Stomach (tissue), 4 donors: ENCODE data around the gene KY.

Source experiments
- CTCF ChIP-seq, 7 experiments: fragments of 450-650 bp in 4 of 7; fragments of 200-600 bp in 3 of 7; sonication (generic) in 3 of 7; IDR thresholded peaks; one replicate each; pipeline ENCODE4 v1.5.1; 2016 to 2019; ENCODE audit warnings: antibody characterized with exemption in 7 of 7, control low read depth in 2 of 7, mild to moderate bottlenecking in 1 of 7
- EP300 ChIP-seq: sonication (generic); formaldehyde crosslinking; IDR thresholded peaks from one replicate; pipeline ENCODE4 v1.6.1; 2017; ENCODE audit warnings: antibody characterized with exemption
- POLR2A ChIP-seq, 4 donors: fragments of 450-650 bp; IDR thresholded peaks; one replicate each; pipeline ENCODE4 v1.6.1; 2016; ENCODE audit warnings: antibody characterized with exemption in 4 of 4, control low read depth in 2 of 4, mild to moderate bottlenecking in 1 of 4, moderate library complexity in 1 of 4
- POLR2AphosphoS5 ChIP-seq, 3 donors: sonication (generic); formaldehyde crosslinking; IDR thresholded peaks; one replicate each; pipeline ENCODE4 v1.6.1; 2016; ENCODE audit warnings: antibody characterized with exemption in 3 of 3

GRCh38 chr3:134605556-134605955 lies 45.3 kb downstream of the KY start:
- TF ChIP-seq CTCF (IDR thresholded peaks at IDR 0.05) (no peak), POLR2A (IDR thresholded peaks at IDR 0.05) (no peak), EP300 (no peak), POLR2AphosphoS5 (IDR thresholded peaks at IDR 0.05) (no peak)
